Activated naive CD8-positive, alpha-beta T cell (primary cell): ENCODE measurements around the gene ABHD11.
A peak's percentile ranks its signal among the peaks of the same experiment; 100 is the strongest.

Experiments
- H3K27ac Mint-ChIP-seq: one replicate; pipeline ENCODE4 v1.8.0; 2021; ENCODE audit warnings: mixed read lengths
- H3K27me3 Mint-ChIP-seq: one replicate; pipeline ENCODE4 v1.8.0; 2021; ENCODE audit warnings: mixed read lengths
- H3K36me3 Mint-ChIP-seq: one replicate; pipeline ENCODE4 v1.8.0; 2021; ENCODE audit warnings: mixed read lengths
- H3K4me1 Mint-ChIP-seq: one replicate; pipeline ENCODE4 v1.8.0; 2021; ENCODE audit warnings: low read depth, mixed read lengths
- H3K4me3 Mint-ChIP-seq: one replicate; pipeline ENCODE4 v1.8.0; 2021; ENCODE audit warnings: mild to moderate bottlenecking, mixed read lengths
- H3K9me3 Mint-ChIP-seq: one replicate; pipeline ENCODE4 v1.8.0; 2021; ENCODE audit warnings: low read depth, mixed read lengths

The ABHD11 gene

DNA sequence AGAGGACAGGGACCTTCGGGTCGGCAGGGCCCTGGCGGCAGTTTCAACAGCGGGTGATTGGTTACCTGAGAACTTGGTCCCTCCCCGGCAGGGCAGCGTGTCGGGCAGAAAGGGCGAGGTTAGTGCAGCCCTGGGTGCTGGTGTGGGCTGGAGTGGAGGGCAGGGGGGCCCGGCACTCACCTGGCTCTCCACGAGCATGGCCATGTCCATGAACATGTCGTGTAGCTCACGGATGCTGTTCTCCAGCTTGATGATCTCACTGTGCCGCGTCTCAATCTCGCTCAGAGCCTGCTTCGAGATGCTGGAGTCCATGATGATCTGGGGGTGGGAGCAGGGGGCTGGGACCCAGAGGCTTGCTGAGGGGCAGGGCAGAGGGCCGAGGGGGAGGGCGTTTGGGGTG, 35.9 kb downstream of the ABHD11 start:
- Mint-ChIP-seq H3K27ac (no peak overlapping the region), H3K9me3 (no peaks in the 10 kb centered on the region), H3K4me3 (peak overlapping the region; percentile 17), H3K27me3 (no peaks in the 10 kb centered on the region), H3K36me3 (peaks cover 5% of the 10 kb centered on the region), H3K4me1 (peaks cover 11% of the 10 kb centered on the region)

DNA sequence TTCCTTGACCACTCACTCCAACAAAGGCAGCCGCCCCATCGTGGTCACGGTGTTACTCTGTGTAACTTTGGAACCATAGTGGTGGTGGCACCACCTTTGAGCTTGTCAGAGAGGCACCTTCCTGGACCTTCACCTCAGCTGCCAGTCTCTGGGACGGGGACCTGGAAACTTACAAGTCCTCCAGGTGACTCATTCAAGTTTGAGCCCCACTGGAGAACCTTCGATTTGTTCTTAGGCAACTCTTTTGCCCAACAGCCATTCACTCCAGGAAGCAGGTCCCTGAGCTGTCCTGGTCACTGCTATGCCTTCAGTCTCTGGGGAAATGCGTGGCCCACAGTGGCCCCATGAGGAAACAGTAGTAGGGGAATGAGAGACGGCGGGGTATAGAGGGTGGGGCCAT, 36.4 kb downstream of the ABHD11 start:
- H3K27me3 Mint-ChIP-seq: no peaks in the 10 kb centered on the region
- no peaks in the 10 kb centered on the region for H3K9me3 Mint-ChIP-seq
- H3K4me1 Mint-ChIP-seq: peaks cover 11% of the 10 kb centered on the region
- H3K36me3 Mint-ChIP-seq: peaks cover 5% of the 10 kb centered on the region
- H3K4me3 Mint-ChIP-seq: peak overlapping the region; percentile 17
- H3K27ac Mint-ChIP-seq: no peak overlapping the region

- H3K4me1 Mint-ChIP-seq: peaks cover 6% of the 10 kb centered on the region
Measured at GRCh38 chr7:73701357-73701995, 37.1 kb downstream of the ABHD11 start.

DNA sequence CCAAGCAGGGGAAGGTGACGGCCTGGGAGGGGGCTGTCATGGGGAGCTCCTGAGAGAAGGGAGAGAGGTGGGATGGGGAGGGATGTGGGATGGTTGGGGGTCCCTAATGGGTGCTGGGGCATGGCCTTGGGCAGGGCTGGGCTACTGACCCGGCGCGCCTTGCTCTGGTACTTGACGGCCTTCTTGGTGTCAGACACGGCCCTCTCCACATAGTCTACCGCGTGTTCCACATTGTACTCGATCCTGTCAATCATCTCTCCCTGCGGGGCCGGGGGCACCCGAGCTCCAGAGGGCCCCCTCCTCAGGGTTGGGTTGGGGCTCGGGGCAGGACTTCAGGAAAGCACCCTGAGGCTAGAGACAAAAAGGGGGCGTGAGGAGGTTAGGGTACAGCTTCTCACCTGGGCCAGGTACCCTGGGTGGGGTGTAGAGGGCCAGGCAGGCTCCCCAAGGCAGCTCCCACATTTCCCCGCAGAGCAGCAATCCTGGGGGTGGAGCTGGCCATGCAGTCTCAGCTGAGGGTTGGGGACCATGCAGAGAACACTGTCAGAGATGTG, 37.9 kb downstream of the ABHD11 start:
- Mint-ChIP-seq H3K9me3 (no peaks in the 10 kb centered on the region), H3K27ac (no peak overlapping the region), H3K36me3 (peaks cover 6% of the 10 kb centered on the region), H3K27me3 (no peaks in the 10 kb centered on the region), H3K4me1 (peaks cover 4% of the 10 kb centered on the region), H3K4me3 (no peak overlapping the region)

More at GRCh38 chr7:73701357-73701995, 37.1 kb downstream of the ABHD11 start:
- H3K36me3 Mint-ChIP-seq: peaks cover 5% of the 10 kb centered on the region
- H3K27ac Mint-ChIP-seq: no peak overlapping the region
- no peaks in the 10 kb centered on the region for H3K9me3 Mint-ChIP-seq
- no peak overlapping the region for H3K4me3 Mint-ChIP-seq
- no peaks in the 10 kb centered on the region for H3K27me3 Mint-ChIP-seq

GRCh38 chr7:73700069-73700423, 38.6 kb downstream of the ABHD11 start:
- Mint-ChIP-seq H3K27me3 (no peaks in the 10 kb centered on the region), H3K9me3 (no peaks in the 10 kb centered on the region), H3K4me1 (peaks cover 4% of the 10 kb centered on the region), H3K36me3 (peaks cover 9% of the 10 kb centered on the region), H3K4me3 (no peak overlapping the region), H3K27ac (no peak overlapping the region)

GRCh38 chr7:73699370-73700068, 39.1 kb downstream of the ABHD11 start:
- Mint-ChIP-seq H3K9me3 (no peaks in the 10 kb centered on the region), H3K4me3 (no peak overlapping the region), H3K27me3 (no peaks in the 10 kb centered on the region), H3K4me1 (peaks cover 4% of the 10 kb centered on the region), H3K36me3 (peaks cover 9% of the 10 kb centered on the region), H3K27ac (no peak overlapping the region)

- no peaks in the 10 kb centered on the region for H3K27me3 Mint-ChIP-seq
- H3K4me1 Mint-ChIP-seq: peaks cover 2% of the 10 kb centered on the region
- H3K36me3 Mint-ChIP-seq: peaks cover 13% of the 10 kb centered on the region
- H3K4me3 Mint-ChIP-seq: no peak overlapping the region
- no peaks in the 10 kb centered on the region for H3K9me3 Mint-ChIP-seq
- no peak overlapping the region for H3K27ac Mint-ChIP-seq
Measured at GRCh38 chr7:73698410-73698809, 40.2 kb downstream of the ABHD11 start.

- Mint-ChIP-seq H3K4me3 (no peak overlapping the region), H3K36me3 (peaks cover 16% of the 10 kb centered on the region), H3K27me3 (no peaks in the 10 kb centered on the region), H3K4me1 (no peaks in the 10 kb centered on the region), H3K27ac (no peak overlapping the region), H3K9me3 (no peaks in the 10 kb centered on the region)
Measured at GRCh38 chr7:73696372-73696771, 42.2 kb downstream of the ABHD11 start.

- H3K27me3 Mint-ChIP-seq: no peaks in the 10 kb centered on the region
- H3K36me3 Mint-ChIP-seq: peaks cover 19% of the 10 kb centered on the region
- peaks cover 10% of the 10 kb centered on the region for H3K4me1 Mint-ChIP-seq
- H3K27ac Mint-ChIP-seq: no peak overlapping the region
- H3K9me3 Mint-ChIP-seq: no peaks in the 10 kb centered on the region
- no peak overlapping the region for H3K4me3 Mint-ChIP-seq
Measured at GRCh38 chr7:73690646-73691045, 48.0 kb downstream of the ABHD11 start.

- Mint-ChIP-seq H3K4me3 (no peak overlapping the region), H3K36me3 (peaks cover 16% of the 10 kb centered on the region), H3K27me3 (no peaks in the 10 kb centered on the region), H3K4me1 (peaks cover 23% of the 10 kb centered on the region), H3K27ac (no peak overlapping the region), H3K9me3 (no peaks in the 10 kb centered on the region)
Measured at GRCh38 chr7:73688288-73688687, 50.3 kb downstream of the ABHD11 start.
